Esophagus squamous epithelium (tissue), 5 donors: ENCODE measurements around the gene TFDP2. TPM values are rescaled to one million over a fixed set of nuclear protein-coding genes. Genes with fewer than 3 reads are reported as not detected.
"Not testable (repeated sequence)": the region's sequence is repeated elsewhere in the genome, so short reads cannot be mapped to it uniquely, and the experiment has no call there.

Source experiments
- DNase-seq: peaks from one replicate; lab custom pipeline; 2025; lab: John Stamatoyannopoulos, UW
- H3K27ac ChIP-seq, 4 donors: fragments of 200-600 bp; sonication (generic); one replicate each; pipeline ENCODE4 v1.5.1; 2016 to 2019; ENCODE audit warnings: mild to moderate bottlenecking in 1 of 4
- H3K27me3 ChIP-seq, 4 donors: fragments of 200-600 bp; sonication (generic); 1 replicate in 3 of 4; 2 replicates in 1 of 4; pipeline versions ENCODE4 v1.5.1 to v1.6.0; 2017 to 2021; ENCODE audit warnings: antibody characterized with exemption in 1 of 4
- H3K36me3 ChIP-seq, 3 donors: fragments of 200-600 bp; sonication (generic); one replicate each; pipeline ENCODE4 v1.5.1; 2016 to 2019
- H3K4me1 ChIP-seq, 3 donors: fragments of 200-600 bp; sonication (generic); one replicate each; pipeline ENCODE4 v1.5.1; 2017 to 2019
- H3K4me3 ChIP-seq, 4 donors: fragments of 200-600 bp; sonication (generic); 1 replicate in 3 of 4; 2 replicates in 1 of 4; pipeline ENCODE4 v1.5.1; 2016 to 2019; ENCODE audit warnings: mild to moderate bottlenecking in 2 of 4, moderate library complexity in 1 of 4
- H3K9me3 ChIP-seq, 3 donors: fragments of 200-600 bp; sonication (generic); one replicate each; pipeline ENCODE4 v1.5.1; 2016 to 2019
- CTCF ChIP-seq, 6 experiments: fragments of 450-650 bp in 4 of 6; fragments of 200-600 bp in 2 of 6; sonication (generic) in 2 of 6; IDR thresholded peaks; one replicate each; pipeline ENCODE4 v1.5.1; 2016 to 2019; ENCODE audit warnings: antibody characterized with exemption in 6 of 6, mild to moderate bottlenecking in 4 of 6, moderate library complexity in 4 of 6
- POLR2A ChIP-seq, 4 donors: fragments of 450-650 bp; IDR thresholded peaks; one replicate each; pipeline ENCODE4 v1.6.1; 2017; ENCODE audit warnings: antibody characterized with exemption in 4 of 4, mild to moderate bottlenecking in 4 of 4, moderate library complexity in 3 of 4
- WGBS, 2 donors: methylation state at CpG; one replicate each; pipeline ENCODE4 v1.1.5; 2018; 5-methylcytosine and 5-hydroxymethylcytosine counted together
- intact Hi-C: fragments of 100-400 bp; cut with DNase I; formaldehyde crosslinking; loops from one replicate; pipeline ENCODE4 v1.15.0; 2022
- total RNA-seq, 4 donors: library from RNA; depleted of rRNA; stranded (reverse); fragments of >200 nt; gene quantifications; one replicate each; pipeline ENCODE4 v1.1.0, GENCODE V29; 2016
- donor health status: DM: yes; HTN: yes; CAD: no.

Gene TFDP2
- total RNA-seq, 4 donors from 2014 or later = 13.1 to 37.6 (median 18.6) TPM

GRCh38 chr3:142137089-142137488 is 12.3 kb downstream of the TFDP2 start:
- H3K27ac ChIP-seq, H3K9me3 ChIP-seq, H3K4me3 ChIP-seq, intact Hi-C loops, H3K4me1 ChIP-seq, H3K27me3 ChIP-seq, DNase-seq: not testable (repeated sequence)
- peaks cover 0 to 21% (median 0%) of the 10 kb centered on the region in 3 donors for H3K36me3 ChIP-seq
- WGBS, 2 donors = 68 to 86% methylated on average over 2 of the region's 2 CpGs

- peaks cover 0 to 4% (median 0%) of the 10 kb centered on the region in 3 donors for H3K36me3 ChIP-seq
- no peaks in the 10 kb centered on the region for H3K9me3 ChIP-seq
- H3K4me1 ChIP-seq = no peaks in the 10 kb centered on the region
- no peak for DNase-seq
- intact Hi-C loops = no loop called here
- H3K27me3 ChIP-seq = no peaks in the 10 kb centered on the region
- no peak overlapping the region for H3K27ac ChIP-seq
- WGBS, 2 donors = 55 to 56% methylated on average over 3 of the region's 3 CpGs
- TF ChIP-seq POLR2A (IDR thresholded peaks at IDR 0.05) (no peak), CTCF (IDR thresholded peaks at IDR 0.05) (no peak)
- H3K4me3 ChIP-seq = no peak overlapping the region
Observed at GRCh38 chr3:142134799-142135325, 14.5 kb downstream of the TFDP2 start.

- Histone ChIP-seq H3K36me3 (no peaks in the 10 kb centered on the region), H3K4me1 (no peaks in the 10 kb centered on the region), H3K4me3 (no peak overlapping the region), H3K27ac (no peak overlapping the region), H3K9me3 (no peaks in the 10 kb centered on the region), H3K27me3 (no peaks in the 10 kb centered on the region)
- 92 to 96% methylated on average over 2 of the region's 2 CpGs for WGBS, 2 donors
- intact Hi-C loops = loop anchor here (5.0 kb wide), 1 partner anchor 148 kb away; no protein-coding TSS in a partner anchor
- TF ChIP-seq CTCF (IDR thresholded peaks at IDR 0.05) = peak in 1 of 6 experiments; percentile 29
- no peak for TF ChIP-seq POLR2A (IDR thresholded peaks at IDR 0.05)
- no peak for DNase-seq
Observed at GRCh38 chr3:142129516-142130171, 19.7 kb downstream of the TFDP2 start.

DNA sequence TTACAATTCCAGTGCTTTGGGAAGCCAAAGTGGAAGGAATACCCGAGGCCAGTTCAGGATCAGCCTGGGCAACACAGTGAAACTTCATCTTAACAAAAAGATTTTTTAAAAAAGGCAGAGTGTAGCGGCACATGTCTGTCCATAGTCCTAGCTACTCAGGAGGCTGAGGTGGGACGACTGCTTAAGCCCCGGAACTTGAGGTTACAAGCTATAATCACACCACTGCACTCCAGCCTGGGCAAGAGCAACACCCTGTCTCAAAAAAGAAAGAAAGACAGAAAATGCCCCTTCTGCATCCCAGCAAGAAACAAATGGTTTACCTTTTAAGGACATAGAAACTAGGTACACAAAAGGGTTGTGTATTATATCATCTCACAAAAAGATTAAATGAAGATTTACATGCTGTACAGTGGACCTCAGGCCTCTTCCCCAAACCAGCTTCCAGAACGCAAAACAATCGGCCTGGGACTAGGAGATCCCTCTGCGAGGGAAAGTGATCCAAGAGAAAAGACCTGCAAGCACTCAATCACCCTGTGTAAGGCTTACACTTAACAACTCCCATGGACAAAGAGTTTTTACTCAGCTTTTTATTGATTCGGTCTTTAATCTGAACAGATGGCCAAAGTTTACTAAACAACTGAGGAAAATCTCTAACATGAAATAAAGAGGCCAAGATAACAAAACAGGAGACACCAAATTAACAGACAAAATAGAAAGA is 21.2 kb downstream of the TFDP2 start:
- H3K9me3 ChIP-seq = no peaks in the 10 kb centered on the region
- H3K27me3 ChIP-seq = no peaks in the 10 kb centered on the region
- no peaks in the 10 kb centered on the region for H3K36me3 ChIP-seq
- no peak overlapping the region for H3K4me3 ChIP-seq
- WGBS, 2 donors = 85% methylated on average over 8 of the region's 8 CpGs
- no peaks in the 10 kb centered on the region for H3K4me1 ChIP-seq
- intact Hi-C loops = loop anchor here (5.0 kb wide), 1 partner anchor 149 kb away; no protein-coding TSS in a partner anchor
- no peak overlapping the region for H3K27ac ChIP-seq
- TF ChIP-seq CTCF (IDR thresholded peaks at IDR 0.05) = no peak
- no peak for TF ChIP-seq POLR2A (IDR thresholded peaks at IDR 0.05)
- no peak for DNase-seq

GRCh38 chr3:142124243-142124642 is 25.1 kb downstream of the TFDP2 start:
- intact Hi-C loops = no loop called here
- 88 to 100% methylated on average over 2 of the region's 2 CpGs for WGBS, 2 donors

More at GRCh38 chr3:142124243-142124642, 25.1 kb downstream of the TFDP2 start:
- Histone ChIP-seq H3K4me3 (no peak overlapping the region), H3K27me3 (no peaks in the 10 kb centered on the region), H3K9me3 (no peaks in the 10 kb centered on the region), H3K27ac (no peak overlapping the region), H3K36me3 (no peaks in the 10 kb centered on the region), H3K4me1 (peaks cover 0 to 4% (median 0%) of the 10 kb centered on the region in 3 donors)
- DNase-seq = no peak
- TF ChIP-seq CTCF (IDR thresholded peaks at IDR 0.05) = no peak
- no peak for TF ChIP-seq POLR2A (IDR thresholded peaks at IDR 0.05)
